Fibroblast of skin of scalp (primary cell): ENCODE data around the gene HAAO.
A peak's percentile ranks its signal among the peaks of the same experiment; 100 is the strongest.
"Not testable (repeated sequence)": the region's sequence is repeated elsewhere in the genome, so short reads cannot be mapped to it uniquely, and the experiment has no call there.

ENCODE experiments used
- DNase-seq: peaks from one replicate; pipeline ENCODE4 v3.0.0-alpha.2; 2013

Gene HAAO

GRCh38 chr2:42743659-42743990 lies 48.8 kb downstream of the HAAO start:
- peak; percentile 29 for DNase-seq

GRCh38 chr2:42742740-42743658 lies 49.4 kb downstream of the HAAO start:
- no peak for DNase-seq

GRCh38 chr2:42741140-42741539 lies 51.2 kb downstream of the HAAO start:
- no peak for DNase-seq

- no peak for DNase-seq
Measured at GRCh38 chr2:42736598-42737322, 55.6 kb downstream of the HAAO start.

GRCh38 chr2:42733852-42734251 lies 58.5 kb downstream of the HAAO start:
- DNase-seq = no peak

- not testable (repeated sequence) for DNase-seq
Measured at GRCh38 chr2:42731316-42731715, 61.1 kb downstream of the HAAO start.

GRCh38 chr2:42726680-42727079 lies 65.7 kb downstream of the HAAO start:
- DNase-seq = no peak

GRCh38 chr2:42725657-42726056 lies 66.7 kb downstream of the HAAO start:
- peak; percentile 12 for DNase-seq

GRCh38 chr2:42724886-42725285 lies 67.5 kb downstream of the HAAO start:
- no peak for DNase-seq

- no peak for DNase-seq
Measured at GRCh38 chr2:42723465-42723864, 68.9 kb downstream of the HAAO start.

GRCh38 chr2:42722320-42723190 lies 69.8 kb downstream of the HAAO start:
- DNase-seq = peak; percentile 48

- DNase-seq = no peak
Measured at GRCh38 chr2:42721898-42722297, 70.5 kb downstream of the HAAO start.
